SH-SY5Y (cell line): ENCODE data around the gene SLC8A1.
A peak's percentile ranks its signal among the peaks of the same experiment; 100 is the strongest.

ENCODE experiments used
- GATA2 ChIP-seq: IDR thresholded peaks from 2 replicates; pipeline ENCODE4 v1.6.1; 2011; ENCODE audit warnings: mild to moderate bottlenecking, low read depth, low read length
- GATA3 ChIP-seq: IDR thresholded peaks from 2 replicates; pipeline ENCODE4 v1.6.1; 2011; ENCODE audit warnings: low read depth, mild to moderate bottlenecking, low read length, moderate library complexity

Gene SLC8A1

GRCh38 chr2:40471866-40472265, 20.0 kb upstream of the SLC8A1 start:
- no peak for TF ChIP-seq GATA3
- TF ChIP-seq GATA2 = no peak

GRCh38 chr2:40470822-40471813, 19.2 kb upstream of the SLC8A1 start:
- TF ChIP-seq GATA2 (no peak), GATA3 (no peak)

DNA sequence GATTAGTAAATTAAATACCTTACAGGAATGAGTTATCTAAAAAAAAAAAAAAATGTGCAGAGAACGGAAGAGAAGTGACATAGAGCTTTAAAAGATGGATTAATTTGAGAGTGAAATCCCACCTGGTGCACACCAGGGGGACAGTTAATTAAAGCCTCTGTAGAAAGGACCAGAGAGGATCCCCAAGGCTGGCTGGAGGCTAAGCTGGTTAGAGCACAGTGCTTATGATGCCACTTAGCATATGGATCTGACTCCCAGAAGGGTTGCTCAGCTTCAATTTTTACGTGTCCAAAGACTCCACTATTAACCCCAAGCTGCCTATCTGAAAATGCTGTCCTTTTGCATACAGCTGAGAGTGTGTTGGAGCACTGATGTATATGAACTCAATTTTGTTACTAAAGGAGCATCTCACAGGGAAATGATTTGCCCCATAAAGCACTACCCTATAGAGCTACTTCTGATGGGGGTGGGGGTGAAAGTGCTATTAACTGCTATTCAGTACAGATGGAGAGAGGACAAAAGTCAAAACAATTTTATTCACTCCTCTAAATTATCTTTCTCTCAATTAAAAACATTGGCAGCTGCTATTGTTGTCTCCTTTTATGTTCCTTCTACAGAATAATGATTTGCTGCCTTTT, 15.2 kb upstream of the SLC8A1 start:
- TF ChIP-seq GATA2 (no peak), GATA3 (no peak)

DNA sequence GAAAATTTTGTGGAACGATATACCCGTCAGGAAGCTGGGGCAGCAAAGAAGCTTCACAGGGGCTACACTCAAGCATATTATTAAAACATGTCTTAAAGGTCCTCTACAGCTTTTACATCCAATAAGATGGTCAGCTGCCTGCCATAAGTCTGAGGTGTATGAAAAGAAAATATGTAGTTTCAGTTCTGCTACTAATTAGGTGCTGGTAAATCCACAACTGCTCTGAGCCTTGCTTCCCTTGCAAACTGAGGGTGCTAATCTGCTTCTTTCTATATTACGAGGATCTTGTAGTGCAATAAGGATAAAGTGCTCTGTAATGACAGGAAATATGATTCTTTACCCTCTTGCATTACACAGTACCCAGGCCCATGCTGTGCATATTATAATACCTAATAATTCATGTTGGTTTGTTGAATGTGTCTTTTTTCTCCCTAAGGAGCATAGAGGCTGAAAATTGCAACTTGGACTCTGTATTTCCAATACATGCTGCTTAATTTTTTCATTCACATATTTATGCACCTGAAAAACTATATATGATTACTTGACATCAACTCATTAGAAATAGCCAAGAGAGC, 14.5 kb upstream of the SLC8A1 start:
- TF ChIP-seq GATA3 (no peak), GATA2 (no peak)

DNA sequence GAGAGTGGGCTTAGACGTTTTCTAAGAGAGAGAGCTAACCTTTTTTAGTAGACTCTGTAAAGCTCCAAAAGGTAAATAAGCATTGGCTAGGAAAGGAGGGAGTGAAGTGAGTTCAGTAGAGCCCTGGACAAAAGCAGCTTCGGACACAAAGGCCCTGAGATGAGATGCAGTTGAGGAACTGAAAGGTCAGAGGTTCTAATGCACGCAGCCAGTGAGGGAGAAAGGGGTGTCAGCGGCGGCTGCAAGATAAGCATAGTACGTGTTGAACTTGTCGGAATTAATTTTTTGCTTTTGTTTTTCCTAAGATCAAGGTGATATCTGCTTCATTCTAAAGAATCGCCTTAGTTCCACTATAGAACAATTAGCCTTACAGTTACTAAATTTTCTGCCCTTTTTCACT, 11.2 kb upstream of the SLC8A1 start:
- TF ChIP-seq GATA2 (no peak), GATA3 (no peak)

DNA sequence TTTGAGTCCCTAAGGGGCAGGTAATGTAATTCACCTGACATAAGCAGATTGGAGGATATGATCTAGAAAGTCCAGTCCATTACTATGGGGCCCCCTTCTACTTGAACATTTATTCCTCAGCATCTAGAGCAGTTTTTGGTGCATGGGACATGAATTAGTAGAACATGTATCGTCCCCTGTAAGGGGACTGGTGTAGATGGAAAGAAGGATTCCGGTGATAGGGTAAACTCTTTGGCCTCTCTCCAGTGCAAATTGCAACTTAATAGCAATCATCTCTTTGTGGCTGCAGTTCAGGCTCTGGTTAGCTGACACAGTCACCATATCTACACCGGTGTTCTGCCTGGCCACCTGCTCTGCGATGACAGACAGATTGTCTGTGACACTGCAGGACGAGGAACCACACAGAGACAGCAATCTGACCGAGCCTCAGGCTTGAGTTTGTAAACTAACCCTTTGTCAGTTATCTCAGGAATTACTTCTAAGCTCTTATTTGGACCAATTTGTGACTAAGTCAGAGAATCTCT, 6.4 kb upstream of the SLC8A1 start:
- TF ChIP-seq GATA2 = peak; percentile 87
- TF ChIP-seq GATA3 = no peak

GRCh38 chr2:40457837-40458236, 5.9 kb upstream of the SLC8A1 start:
- no peak for TF ChIP-seq GATA2
- TF ChIP-seq GATA3 = no peak

- TF ChIP-seq GATA2 (no peak), GATA3 (no peak)
Observed at GRCh38 chr2:40457366-40457765, 5.5 kb upstream of the SLC8A1 start.

- no peak for TF ChIP-seq GATA2
- no peak for TF ChIP-seq GATA3
Observed at GRCh38 chr2:40456926-40457325, 5.0 kb upstream of the SLC8A1 start.

- no peak for TF ChIP-seq GATA3
Observed at GRCh38 chr2:40455661-40456060, 3.8 kb upstream of the SLC8A1 start.

DNA sequence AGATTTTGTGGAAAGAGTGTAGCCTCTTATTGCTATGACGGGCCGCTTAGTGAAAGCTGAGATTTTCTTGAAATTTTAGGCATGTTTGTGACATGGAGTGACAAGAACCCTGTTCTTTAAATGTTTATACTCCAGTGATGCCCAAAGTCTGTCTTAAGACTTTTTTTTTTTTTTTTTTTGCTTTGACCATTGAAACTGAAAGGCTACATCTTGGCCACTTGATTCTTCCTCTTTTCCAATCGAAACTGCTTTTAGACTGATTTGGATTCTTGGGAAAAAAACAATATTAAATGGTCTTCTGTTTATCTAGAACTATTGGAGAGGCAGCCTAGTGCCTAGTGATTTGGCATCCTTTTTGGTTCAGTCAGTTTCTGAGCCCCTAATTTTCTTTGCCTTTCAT, 2.4 kb upstream of the SLC8A1 start:
- TF ChIP-seq GATA2 (no peak), GATA3 (no peak)

GRCh38 chr2:40452786-40453185, 896 bp upstream of the SLC8A1 start:
- TF ChIP-seq GATA2 (no peak), GATA3 (no peak)

DNA sequence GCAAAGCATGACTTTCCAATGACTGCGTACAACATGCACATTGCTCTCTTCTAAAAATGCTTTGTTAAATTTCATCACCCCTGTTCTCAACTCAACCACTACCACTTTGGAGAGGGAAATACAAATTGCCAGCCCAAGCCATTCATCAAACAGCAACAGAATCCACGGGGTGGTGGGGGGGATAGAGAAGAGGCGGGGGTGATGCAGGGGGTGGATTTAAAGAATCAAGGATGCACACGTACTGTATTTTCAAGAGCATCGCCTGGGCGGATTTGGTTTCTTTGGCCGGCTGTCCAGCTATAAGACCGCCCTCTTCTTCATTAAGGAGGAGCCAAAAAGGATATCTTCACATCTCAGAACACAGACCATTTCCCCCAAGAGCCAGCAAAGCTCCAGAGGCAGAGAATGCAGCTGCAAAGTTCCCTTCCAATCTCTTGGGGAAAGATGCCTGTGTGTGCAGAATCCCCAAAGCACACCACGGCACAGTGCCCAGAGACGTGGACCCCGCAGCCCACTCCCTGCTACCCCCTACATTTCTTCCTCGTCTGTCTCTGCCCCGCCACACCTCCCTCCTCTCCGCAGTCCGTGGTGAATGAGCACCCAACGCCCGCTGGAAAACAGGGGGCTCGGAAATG, 977 bp downstream of the SLC8A1 start:
- peak; percentile 47; the same call in 1 of the 2 replicates for TF ChIP-seq GATA3
- TF ChIP-seq GATA2 = peak; percentile 94
